ENCODE measurements around the gene IQUB.

Gene IQUB

GRCh38 chr7:123555484-123555883, 21.1 kb upstream of the IQUB start:
- Histone ChIP-seq H3K9me3 (ENCODE audit: control insufficient read depth, insufficient read depth, low read depth, low read length) (no peaks in the 10 kb centered on the region), H3K4me1 (ENCODE audit: control insufficient read depth, insufficient read depth, low read length) (no peaks in the 10 kb centered on the region), H3K4me3 (ENCODE audit: low read depth, low read length) (no peak overlapping the region), H3K27ac (ENCODE audit: extremely low read depth, low read depth, low read length) (no peak overlapping the region), H3K36me3 (ENCODE audit: control insufficient read depth in 2 of 2, insufficient read depth in 1 of 2, low read length in 2 of 2) (peaks cover 0 to 29% of the 10 kb centered on the region in 2 experiments; a peak in 1 of 3 replicates)
- ChIA-PET POLR2A (no interaction called here), CTCF (no interaction called here)
- TF ChIP-seq ZNF664 (tag by site-specific recombination; IDR thresholded peaks at IDR 0.05) (peak; percentile 96), ZBTB11 (tag by site-specific recombination; conservative IDR thresholded peaks at IDR 0.05; ENCODE audit: low read depth) (no peak), PRDM2 (tag by site-specific recombination; IDR thresholded peaks at IDR 0.05; ENCODE audit: borderline replicate concordance) (no peak)

- TF ChIP-seq ZNF777 (tag by site-specific recombination; IDR thresholded peaks at IDR 0.05; ENCODE audit: borderline replicate concordance) (no peak), RBAK (tag by site-specific recombination; IDR thresholded peaks at IDR 0.05) (no peak), ZNF513 (tag by site-specific recombination; IDR thresholded peaks at IDR 0.05) (no peak), ZNF549 (tag by site-specific recombination; IDR thresholded peaks at IDR 0.05) (no peak), ELK4 (IDR thresholded peaks at IDR 0.05; ENCODE audit: borderline replicate concordance, low read depth, low read length) (no peak), ZNF558 (tag by site-specific recombination; IDR thresholded peaks at IDR 0.05) (no peak), ZNF155 (tag by site-specific recombination; IDR thresholded peaks at IDR 0.05) (no peak), GLIS2 (tag by site-specific recombination; IDR thresholded peaks at IDR 0.05) (no peak), ZNF175 (tag by site-specific recombination; IDR thresholded peaks at IDR 0.05) (no peak)
- H3K4me3 ChIP-seq (ENCODE audit: low read depth, low read length) = no peak overlapping the region
- POLR2A ChIA-PET = no interaction called here
- no peak overlapping the region for H3K27ac ChIP-seq (ENCODE audit: extremely low read depth, low read depth, low read length)
- peaks cover 11 to 43% of the 10 kb centered on the region in 2 experiments for H3K36me3 ChIP-seq (ENCODE audit: control insufficient read depth in 2 of 2, insufficient read depth in 1 of 2, low read length in 2 of 2)
- CTCF ChIA-PET = no interaction called here
- no peaks in the 10 kb centered on the region for H3K9me3 ChIP-seq (ENCODE audit: control insufficient read depth, insufficient read depth, low read depth, low read length)
- no peaks in the 10 kb centered on the region for H3K4me1 ChIP-seq (ENCODE audit: control insufficient read depth, insufficient read depth, low read length)
Measured at GRCh38 chr7:123553159-123553558, 18.8 kb upstream of the IQUB start.

Measured in HEK293 (cell line).